Trophoblast cell (in vitro differentiated cells and primary cell): ENCODE data around the gene CILP.

Source experiments
- DNase-seq, 2 donors: peaks; one replicate each; pipeline ENCODE4 v3.0.0-alpha.2; 2016
- H2AFZ ChIP-seq: 2 replicates; pipeline ENCODE4 v1.6.1; 2013; ENCODE audit warnings: low read length, moderate library complexity, mild to moderate bottlenecking; ENCODE audit not compliant: insufficient read depth, poor library complexity
- H2AK5ac ChIP-seq: 2 replicates; pipeline ENCODE4 v1.6.1; 2013; ENCODE audit warnings: mild to moderate bottlenecking, low read length
- H2BK120ac ChIP-seq: 2 replicates; pipeline ENCODE4 v1.6.1; 2013; ENCODE audit warnings: low read length, mild to moderate bottlenecking, moderate library complexity; ENCODE audit not compliant: insufficient read depth, poor library complexity
- H2BK12ac ChIP-seq: 2 replicates; pipeline ENCODE4 v1.6.1; 2013; ENCODE audit warnings: mild to moderate bottlenecking, low read length, moderate library complexity
- H2BK5ac ChIP-seq: 2 replicates; pipeline ENCODE4 v1.6.1; 2013; ENCODE audit warnings: low read length, low read depth, moderate library complexity, mild to moderate bottlenecking; ENCODE audit not compliant: poor library complexity
- H3K14ac ChIP-seq: 2 replicates; pipeline ENCODE4 v1.6.1; 2013; ENCODE audit warnings: mild to moderate bottlenecking, low read length
- H3K18ac ChIP-seq: 2 replicates; pipeline ENCODE4 v1.6.1; 2013; ENCODE audit warnings: mild to moderate bottlenecking, low read length
- H3K23ac ChIP-seq: 2 replicates; pipeline ENCODE4 v1.6.1; 2013; ENCODE audit warnings: low read length
- H3K27ac ChIP-seq: 2 replicates; pipeline ENCODE4 v1.5.1; 2013; ENCODE audit warnings: low read depth, mild to moderate bottlenecking, inconsistent platforms, low read length, moderate library complexity
- H3K27me3 ChIP-seq: 2 replicates; pipeline ENCODE4 v1.6.1; 2013; ENCODE audit warnings: inconsistent platforms, mild to moderate bottlenecking, low read length, moderate library complexity; ENCODE audit not compliant: insufficient read depth
- H3K36me3 ChIP-seq, 2 experiments: 1 replicate in 1 of 2; 2 replicates in 1 of 2; pipeline ENCODE4 v1.6.1; 2013; ENCODE audit warnings: low read length in 2 of 2, mild to moderate bottlenecking in 2 of 2, moderate library complexity in 1 of 2; ENCODE audit not compliant: insufficient read depth in 2 of 2, control insufficient read depth in 1 of 2
- H3K4ac ChIP-seq: 2 replicates; pipeline ENCODE4 v1.6.1; 2013; ENCODE audit warnings: low read depth, mild to moderate bottlenecking, low read length, moderate library complexity
- H3K4me1 ChIP-seq, 2 experiments: 1 replicate in 1 of 2; 2 replicates in 1 of 2; pipeline ENCODE4 v1.6.1; 2013; ENCODE audit warnings: low read length in 2 of 2, mild to moderate bottlenecking in 2 of 2, moderate library complexity in 1 of 2; ENCODE audit not compliant: insufficient read depth in 2 of 2, control insufficient read depth in 1 of 2
- H3K4me2 ChIP-seq: 2 replicates; pipeline ENCODE4 v1.6.1; 2013; ENCODE audit warnings: inconsistent platforms, mild to moderate bottlenecking, low read length, moderate library complexity
- H3K4me3 ChIP-seq: 2 replicates; pipeline ENCODE4 v1.5.1; 2013; ENCODE audit warnings: mild to moderate bottlenecking, low read depth, low read length, inconsistent platforms
- H3K79me1 ChIP-seq: one replicate; pipeline ENCODE4 v1.6.1; 2013; ENCODE audit warnings: low read length
- H3K79me2 ChIP-seq: 2 replicates; pipeline ENCODE4 v1.6.1; 2013; ENCODE audit warnings: low read length, mild to moderate bottlenecking; ENCODE audit not compliant: control insufficient read depth, insufficient read depth, poor library complexity
- H3K9ac ChIP-seq: 2 replicates; pipeline ENCODE4 v1.6.1; 2013; ENCODE audit warnings: mild to moderate bottlenecking, low read length
- H3K9me3 ChIP-seq: 2 replicates; pipeline ENCODE4 v1.6.1; 2013; ENCODE audit warnings: low read depth, mild to moderate bottlenecking, control low read depth, inconsistent platforms, low read length; ENCODE audit not compliant: insufficient read depth
- H4K12ac ChIP-seq: 2 replicates; pipeline ENCODE4 v1.6.1; 2013; ENCODE audit warnings: low read depth, mild to moderate bottlenecking, low read length, moderate library complexity
- H4K8ac ChIP-seq: 2 replicates; pipeline ENCODE4 v1.6.1; 2013; ENCODE audit warnings: low read depth, mild to moderate bottlenecking, low read length, moderate library complexity
- H4K91ac ChIP-seq: one replicate; pipeline ENCODE4 v1.6.1; 2013; ENCODE audit warnings: low read depth, mild to moderate bottlenecking, low read length, moderate library complexity
- WGBS: extraction: QIAGEN DNeasy Blood & Tissue Kit; methylation state at CpG from one replicate; pipeline ENCODE4 v1.1.7; 2013; ENCODE audit warnings: missing lambda C conversion rate; ENCODE audit not compliant: insufficient read length, insufficient coverage; ENCODE audit errors: extremely low coverage; 5-methylcytosine and 5-hydroxymethylcytosine counted together

Gene CILP

DNA sequence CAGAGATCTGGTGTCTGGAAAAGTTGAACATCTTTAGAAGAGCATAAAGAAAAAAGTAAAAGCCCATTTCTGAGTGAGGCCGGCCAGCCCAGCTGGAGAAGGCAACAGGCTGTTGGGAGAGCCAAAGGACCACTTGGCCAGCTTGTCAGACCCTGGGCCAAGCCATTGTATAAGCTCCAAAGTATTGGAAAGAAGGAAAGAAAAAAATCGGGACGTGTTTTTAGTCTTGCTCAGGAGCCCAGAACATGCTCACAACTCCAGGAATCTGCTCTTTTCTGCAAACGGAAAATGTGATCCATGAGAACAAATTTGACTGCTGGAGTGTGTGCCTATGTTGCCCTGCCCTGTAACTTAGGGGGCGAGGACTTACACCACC is 15.7 kb downstream of the CILP start:
- Histone ChIP-seq H2AK5ac (no peak overlapping the region), H2BK12ac (no peak overlapping the region), H4K8ac (no peak overlapping the region), H4K12ac (no peak overlapping the region), H3K9me3 (peaks cover 5% of the 10 kb centered on the region), H3K27me3 (no peaks in the 10 kb centered on the region), H3K79me2 (no peaks in the 10 kb centered on the region), H3K4me2 (no peak overlapping the region), H3K18ac (no peak overlapping the region), H3K79me1 (no peaks in the 10 kb centered on the region), H2AFZ (no peak overlapping the region), H3K27ac (no peak overlapping the region), H3K4me3 (no peak overlapping the region), H2BK120ac (no peak overlapping the region), H3K9ac (no peak overlapping the region), H3K14ac (no peak overlapping the region), H3K4ac (no peak overlapping the region), H2BK5ac (no peak overlapping the region), H3K23ac (no peak overlapping the region), H3K4me1 (no peaks in the 10 kb centered on the region), H4K91ac (no peak overlapping the region), H3K36me3 (no peaks in the 10 kb centered on the region)
- no peak for DNase-seq
- no CpG with 5 or more reads among the region's 5 CpGs for WGBS

DNA sequence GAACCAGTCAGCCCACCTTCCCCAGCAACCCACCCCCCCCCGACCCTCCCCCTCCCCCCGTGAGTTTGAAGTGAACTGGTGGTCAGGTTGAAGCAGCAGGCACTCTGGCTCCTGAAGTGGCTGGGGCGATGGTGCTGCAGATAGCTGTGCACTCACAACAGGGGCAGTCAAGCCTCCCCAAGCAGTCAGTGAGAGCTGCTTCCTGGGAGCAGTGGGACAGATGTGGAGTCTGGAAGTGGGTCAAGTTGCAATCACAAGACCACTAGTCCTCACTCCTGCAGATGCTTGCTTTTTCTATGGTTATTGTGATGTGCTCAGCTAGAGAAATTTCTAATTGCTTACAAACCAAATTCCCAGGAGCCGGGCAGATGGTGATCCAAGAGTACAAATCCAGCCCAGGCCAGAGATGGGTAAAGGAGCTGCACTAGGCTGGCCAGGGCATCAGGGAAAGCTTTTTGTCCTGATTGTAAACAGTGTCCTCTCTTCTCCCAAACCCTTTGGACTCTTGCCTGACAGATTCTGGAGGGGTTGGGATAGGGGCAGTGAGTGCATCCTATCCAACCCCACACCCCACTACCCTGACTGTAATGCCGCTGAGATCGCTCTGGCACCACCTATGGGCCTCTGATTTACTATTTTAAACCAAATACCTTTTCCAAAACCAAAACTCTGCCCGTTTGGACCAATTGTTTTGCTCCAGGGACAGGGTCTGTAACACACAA is 16.3 kb downstream of the CILP start:
- Histone ChIP-seq H3K4me2 (no peak overlapping the region), H3K4me1 (no peaks in the 10 kb centered on the region), H3K23ac (no peak overlapping the region), H3K27me3 (no peaks in the 10 kb centered on the region), H4K8ac (no peak overlapping the region), H3K36me3 (no peaks in the 10 kb centered on the region), H3K18ac (no peak overlapping the region), H3K27ac (no peak overlapping the region), H4K91ac (no peak overlapping the region), H3K4me3 (no peak overlapping the region), H2BK12ac (no peak overlapping the region), H3K9me3 (peaks cover 5% of the 10 kb centered on the region), H4K12ac (no peak overlapping the region), H3K14ac (no peak overlapping the region), H2BK120ac (no peak overlapping the region), H2AFZ (no peak overlapping the region), H3K79me1 (no peaks in the 10 kb centered on the region), H2AK5ac (no peak overlapping the region), H3K79me2 (no peaks in the 10 kb centered on the region), H3K9ac (no peak overlapping the region), H3K4ac (no peak overlapping the region), H2BK5ac (no peak overlapping the region)
- no peak for DNase-seq
- WGBS = no CpG with 5 or more reads among the region's 7 CpGs

DNA sequence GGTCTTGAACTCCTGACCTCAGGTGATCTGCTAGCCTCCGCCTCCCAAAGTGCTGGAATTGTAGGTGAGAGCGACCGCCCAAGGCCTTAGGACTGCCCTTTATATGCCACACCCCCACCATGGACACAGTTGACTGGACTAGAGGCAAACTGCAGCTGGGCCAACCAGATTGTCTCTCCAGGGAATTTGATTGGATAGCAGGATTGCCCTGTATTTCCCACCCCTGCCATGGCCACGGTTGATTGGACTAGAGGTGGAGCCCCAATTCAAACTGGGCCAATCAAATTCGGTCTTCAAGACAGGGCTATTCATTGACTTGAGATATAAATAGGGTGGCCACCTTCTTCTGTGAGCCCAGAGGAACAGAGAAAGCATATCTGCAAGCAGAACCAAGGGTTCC is 19.3 kb downstream of the CILP start:
- Histone ChIP-seq H2AK5ac (no peak overlapping the region), H3K4me1 (no peaks in the 10 kb centered on the region), H2BK12ac (no peak overlapping the region), H3K23ac (no peak overlapping the region), H3K14ac (no peak overlapping the region), H2BK120ac (no peak overlapping the region), H4K91ac (no peak overlapping the region), H3K4me2 (no peak overlapping the region), H2BK5ac (no peak overlapping the region), H3K79me1 (no peaks in the 10 kb centered on the region), H4K8ac (no peak overlapping the region), H3K18ac (no peak overlapping the region), H3K27ac (no peak overlapping the region), H2AFZ (no peak overlapping the region), H3K36me3 (no peaks in the 10 kb centered on the region), H4K12ac (no peak overlapping the region), H3K9me3 (no peaks in the 10 kb centered on the region), H3K4ac (no peak overlapping the region), H3K9ac (no peak overlapping the region), H3K27me3 (no peaks in the 10 kb centered on the region), H3K79me2 (no peaks in the 10 kb centered on the region), H3K4me3 (no peak overlapping the region)
- WGBS = no CpG with 5 or more reads among the region's 5 CpGs
- DNase-seq = no peak

- no peak overlapping the region for H3K4me2 ChIP-seq
- DNase-seq = peak in 1 of 2 donors; percentile 48
- H3K23ac ChIP-seq = no peak overlapping the region
Measured at GRCh38 chr15:65189102-65189740, 22.1 kb downstream of the CILP start.

More at GRCh38 chr15:65189102-65189740, 22.1 kb downstream of the CILP start:
- Histone ChIP-seq H3K27ac (no peak overlapping the region), H3K14ac (no peak overlapping the region), H2BK12ac (no peak overlapping the region), H4K91ac (no peak overlapping the region), H3K4me1 (no peaks in the 10 kb centered on the region), H3K9me3 (no peaks in the 10 kb centered on the region), H4K8ac (no peak overlapping the region), H3K4ac (no peak overlapping the region), H2AFZ (no peak overlapping the region), H4K12ac (no peak overlapping the region), H3K79me1 (peaks cover 10% of the 10 kb centered on the region), H3K9ac (no peak overlapping the region), H2BK120ac (no peak overlapping the region), H3K27me3 (no peaks in the 10 kb centered on the region), H3K79me2 (peaks cover 9% of the 10 kb centered on the region), H3K36me3 (no peaks in the 10 kb centered on the region), H3K18ac (no peak overlapping the region), H2AK5ac (no peak overlapping the region), H3K4me3 (no peak overlapping the region), H2BK5ac (no peak overlapping the region)
- no CpG with 5 or more reads among the region's 3 CpGs for WGBS
